Thyroid gland (tissue), 4 donors: Measurements from ENCODE around the gene DGCR8. TPM values are rescaled to one million over a fixed set of nuclear protein-coding genes. Genes with fewer than 3 reads are reported as not detected.

Source experiments
- DNase-seq, 2 donors: peaks; one replicate each; pipeline ENCODE4 v3.0.0-alpha.2; 2019
- H3K27ac ChIP-seq, 3 donors: fragments of 200-600 bp; sonication (generic); 1 replicate in 2 of 3; 2 replicates in 1 of 3; pipeline ENCODE4 v1.5.1; 2016 to 2019; ENCODE audit warnings: mild to moderate bottlenecking in 1 of 3, moderate library complexity in 1 of 3
- H3K27me3 ChIP-seq: fragments of 200-600 bp; sonication (generic); one replicate; pipeline ENCODE4 v1.5.1; 2019
- H3K36me3 ChIP-seq, 2 donors: fragments of 200-600 bp; sonication (generic); one replicate each; pipeline ENCODE4 v1.5.1; 2016 to 2019
- H3K4me1 ChIP-seq, 2 donors: fragments of 200-600 bp; sonication (generic); one replicate each; pipeline ENCODE4 v1.5.1; 2017 to 2019
- H3K4me3 ChIP-seq, 3 donors: fragments of 200-600 bp; sonication (generic); replicated peaks in 1 of 3; 1 replicate in 2 of 3; 2 replicates in 1 of 3; pipeline ENCODE4 v1.5.1; 2016; ENCODE audit warnings: mild to moderate bottlenecking in 1 of 3
- H3K9me3 ChIP-seq: fragments of 200-600 bp; sonication (generic); one replicate; pipeline ENCODE4 v1.5.1; 2017
- CTCF ChIP-seq, 6 experiments: fragments of 200-600 bp in 3 of 6; fragments of 450-650 bp in 3 of 6; sonication (generic) in 3 of 6; IDR thresholded peaks; one replicate each; pipeline ENCODE4 v1.5.1; 2016 to 2019; ENCODE audit warnings: antibody characterized with exemption in 6 of 6, mild to moderate bottlenecking in 2 of 6, inconsistent platforms in 1 of 6, moderate library complexity in 1 of 6
- POLR2A ChIP-seq, 2 donors: fragments of 450-650 bp; IDR thresholded peaks; one replicate each; pipeline ENCODE4 v1.6.1; 2017; ENCODE audit warnings: antibody characterized with exemption in 2 of 2, mild to moderate bottlenecking in 2 of 2, moderate library complexity in 1 of 2
- WGBS, 2 donors: methylation state at CpG; one replicate each; pipeline ENCODE4 v1.1.5; 2017; 5-methylcytosine and 5-hydroxymethylcytosine counted together
- intact Hi-C: fragments of 100-400 bp; cut with DNase I; formaldehyde crosslinking; loops from one replicate; pipeline ENCODE4 v1.15.1; 2023
- total RNA-seq, 4 donors: library from RNA; depleted of rRNA; stranded (reverse); fragments of >200 nt; gene quantifications; one replicate each; pipeline ENCODE4 v1.2.3, GENCODE V29; 2016

DGCR8 gene
- total RNA-seq, 4 donors from 2014 or later: 28.9 to 48.8 (median 31.5) TPM

- intact Hi-C loops: no loop called here
- H3K27ac ChIP-seq: no peak overlapping the region
- H3K4me1 ChIP-seq: peaks cover 25 to 27% of the 10 kb centered on the region in 2 donors
- DNase-seq: no peak
- WGBS, 2 donors: 91 to 95% methylated on average over 12 to 16 of the region's 16 CpGs
- no peaks in the 10 kb centered on the region for H3K27me3 ChIP-seq
- H3K9me3 ChIP-seq: no peaks in the 10 kb centered on the region
- no peak overlapping the region for H3K4me3 ChIP-seq
- no peak for TF ChIP-seq POLR2A (IDR thresholded peaks at IDR 0.05)
- no peak for TF ChIP-seq CTCF (IDR thresholded peaks at IDR 0.05)
- peaks cover 20 to 27% of the 10 kb centered on the region in 2 donors for H3K36me3 ChIP-seq
Observed at GRCh38 chr22:20035375-20036083, 44.5 kb upstream of the DGCR8 start.

- Histone ChIP-seq H3K36me3 (peaks cover 20 to 27% of the 10 kb centered on the region in 2 donors), H3K4me3 (no peak overlapping the region), H3K27me3 (no peaks in the 10 kb centered on the region), H3K27ac (no peak overlapping the region), H3K4me1 (peaks cover 25 to 27% of the 10 kb centered on the region in 2 donors), H3K9me3 (no peaks in the 10 kb centered on the region)
- intact Hi-C loops: no loop called here
- WGBS, 2 donors: 92 to 95% methylated on average over 10 of the region's 10 CpGs
- no peak for TF ChIP-seq CTCF (IDR thresholded peaks at IDR 0.05)
- no peak for DNase-seq
Observed at GRCh38 chr22:20036084-20036482, 44.0 kb upstream of the DGCR8 start.

- TF ChIP-seq CTCF (IDR thresholded peaks at IDR 0.05) (no peak), POLR2A (IDR thresholded peaks at IDR 0.05) (no peak)
- Histone ChIP-seq H3K4me1 (peaks cover 24 to 27% of the 10 kb centered on the region in 2 donors), H3K4me3 (no peak overlapping the region), H3K36me3 (peaks cover 20 to 24% of the 10 kb centered on the region in 2 donors), H3K9me3 (no peaks in the 10 kb centered on the region), H3K27me3 (no peaks in the 10 kb centered on the region), H3K27ac (no peak overlapping the region)
- WGBS, 2 donors: 96 to 98% methylated on average over 25 of the region's 25 CpGs
- intact Hi-C loops: no loop called here
- DNase-seq: no peak
Observed at GRCh38 chr22:20036535-20037392, 43.3 kb upstream of the DGCR8 start.

- no peaks in the 10 kb centered on the region for H3K27me3 ChIP-seq
- H3K9me3 ChIP-seq: no peaks in the 10 kb centered on the region
- 85 to 93% methylated on average over 3 of the region's 3 CpGs for WGBS, 2 donors
- no peak for DNase-seq
- TF ChIP-seq POLR2A (IDR thresholded peaks at IDR 0.05): no peak
- no peak for TF ChIP-seq CTCF (IDR thresholded peaks at IDR 0.05)
- intact Hi-C loops: no loop called here
- H3K4me3 ChIP-seq: no peak overlapping the region
- H3K4me1 ChIP-seq: peaks cover 18 to 21% of the 10 kb centered on the region in 2 donors
- no peak overlapping the region for H3K27ac ChIP-seq
- H3K36me3 ChIP-seq: peaks cover 20 to 24% of the 10 kb centered on the region in 2 donors
Observed at GRCh38 chr22:20037419-20037818, 42.6 kb upstream of the DGCR8 start.

GRCh38 chr22:20038574-20038973, 41.5 kb upstream of the DGCR8 start:
- Histone ChIP-seq H3K27me3 (no peaks in the 10 kb centered on the region), H3K27ac (no peak overlapping the region), H3K9me3 (no peaks in the 10 kb centered on the region), H3K4me3 (no peak overlapping the region), H3K36me3 (peaks cover 20 to 33% of the 10 kb centered on the region in 2 donors), H3K4me1 (peaks cover 6 to 9% of the 10 kb centered on the region in 2 donors)
- WGBS, 2 donors: 91 to 92% methylated on average over 6 to 7 of the region's 7 CpGs
- DNase-seq: no peak
- intact Hi-C loops: no loop called here
- no peak for TF ChIP-seq POLR2A (IDR thresholded peaks at IDR 0.05)
- no peak for TF ChIP-seq CTCF (IDR thresholded peaks at IDR 0.05)
